Osteoblast (primary cell): Measurements from ENCODE around the gene PNMA1. TPM values are rescaled to one million over a fixed set of nuclear protein-coding genes. Genes with fewer than 3 reads are reported as not detected.

Experiments
- DNase-seq: peaks from one replicate; pipeline ENCODE4 v3.0.0; 2011; ENCODE audit warnings: low spot score, mixed read lengths; ENCODE audit not compliant: insufficient read length; ENCODE audit errors: missing footprints
- H2AFZ ChIP-seq: 2 replicates; pipeline ENCODE4 v1.6.0; 2011; ENCODE audit warnings: mild to moderate bottlenecking, low read length
- H3K27ac ChIP-seq: 2 replicates; pipeline ENCODE4 v1.5.1; 2011; ENCODE audit warnings: mild to moderate bottlenecking, low read depth, low read length, moderate library complexity
- H3K27me3 ChIP-seq: 2 replicates; pipeline ENCODE4 v1.6.0; 2012; ENCODE audit warnings: mild to moderate bottlenecking, control low read depth, inconsistent platforms, low read length, moderate library complexity; ENCODE audit not compliant: insufficient read depth
- H3K36me3 ChIP-seq: 2 replicates; pipeline ENCODE4 v1.5.1; 2011; ENCODE audit warnings: mild to moderate bottlenecking, low read length, control low read depth, moderate library complexity; ENCODE audit not compliant: insufficient read depth
- H3K4me1 ChIP-seq: 2 replicates; pipeline ENCODE4 v1.5.1; 2011; ENCODE audit warnings: mild to moderate bottlenecking, low read length, control low read depth, moderate library complexity; ENCODE audit not compliant: insufficient read depth
- H3K4me2 ChIP-seq: 2 replicates; pipeline ENCODE4 v1.6.0; 2011; ENCODE audit warnings: mild to moderate bottlenecking, low read length; ENCODE audit not compliant: insufficient read depth
- H3K4me3 ChIP-seq: fragments of 200-600 bp; sonication (generic); 3 replicates; pipeline ENCODE4 v1.5.1; 2012; ENCODE audit warnings: mild to moderate bottlenecking, low read length, inconsistent platforms; ENCODE audit not compliant: insufficient read depth
- H3K79me2 ChIP-seq: 2 replicates; pipeline ENCODE4 v1.6.0; 2012; ENCODE audit warnings: mild to moderate bottlenecking, low read length, control low read depth, inconsistent platforms; ENCODE audit not compliant: insufficient read depth
- H3K9me3 ChIP-seq: 2 replicates; pipeline ENCODE4 v1.5.1; 2011; ENCODE audit warnings: low read depth, low read length, control low read depth
- H4K20me1 ChIP-seq: 2 replicates; pipeline ENCODE4 v1.6.0; 2012; ENCODE audit warnings: mild to moderate bottlenecking, low read length, control low read depth; ENCODE audit not compliant: insufficient read depth
- CTCF ChIP-seq: IDR thresholded peaks from 2 replicates; pipeline ENCODE4 v1.5.1; 2011; ENCODE audit warnings: mild to moderate bottlenecking, low read depth, low read length, moderate library complexity; ENCODE audit errors: extremely low read depth
- total RNA-seq: library from RNA; depleted of rRNA; stranded (reverse); fragments of >200 nt; gene quantifications from 2 replicates; pipeline ENCODE4 v1.2.3, GENCODE V29; 2012

The PNMA1 gene
- total RNA-seq, 1 donor, result 40.2 TPM

- Histone ChIP-seq H3K4me3 (no peak overlapping the region), H3K27ac (no peak overlapping the region), H4K20me1 (peaks cover 92% of the 10 kb centered on the region), H3K9me3 (no peaks in the 10 kb centered on the region), H3K27me3 (no peaks in the 10 kb centered on the region), H3K36me3 (peaks cover 4% of the 10 kb centered on the region), H3K79me2 (peaks cover 100% of the 10 kb centered on the region), H3K4me2 (no peak overlapping the region), H3K4me1 (peaks cover 54% of the 10 kb centered on the region), H2AFZ (no peak overlapping the region)
- peak; percentile 55 for DNase-seq
- no peak for TF ChIP-seq CTCF
Observed at GRCh38 chr14:73749706-73750530, 35.7 kb upstream of the PNMA1 start.

GRCh38 chr14:73748858-73749357 is 34.7 kb upstream of the PNMA1 start:
- peak; percentile 26 for DNase-seq
- peaks cover 4% of the 10 kb centered on the region for H3K36me3 ChIP-seq
- no peaks in the 10 kb centered on the region for H3K27me3 ChIP-seq
- no peak overlapping the region for H3K4me3 ChIP-seq
- H3K9me3 ChIP-seq, result no peaks in the 10 kb centered on the region
- no peak overlapping the region for H2AFZ ChIP-seq
- no peak overlapping the region for H3K27ac ChIP-seq
- TF ChIP-seq CTCF, result no peak
- H3K4me1 ChIP-seq, result peaks cover 53% of the 10 kb centered on the region
- H3K79me2 ChIP-seq, result peaks cover 100% of the 10 kb centered on the region
- peaks cover 95% of the 10 kb centered on the region for H4K20me1 ChIP-seq
- no peak overlapping the region for H3K4me2 ChIP-seq

GRCh38 chr14:73747379-73748211 is 33.4 kb upstream of the PNMA1 start:
- no peak overlapping the region for H3K4me2 ChIP-seq
- TF ChIP-seq CTCF, result no peak
- no peak overlapping the region for H3K4me3 ChIP-seq
- H3K79me2 ChIP-seq, result peaks cover 100% of the 10 kb centered on the region
- H3K36me3 ChIP-seq, result peaks cover 4% of the 10 kb centered on the region
- DNase-seq, result peak; percentile 66
- H3K27ac ChIP-seq, result peak overlapping the region; percentile 1
- H3K9me3 ChIP-seq, result no peaks in the 10 kb centered on the region
- no peaks in the 10 kb centered on the region for H3K27me3 ChIP-seq
- H4K20me1 ChIP-seq, result peaks cover 94% of the 10 kb centered on the region
- H3K4me1 ChIP-seq, result peaks cover 52% of the 10 kb centered on the region
- H2AFZ ChIP-seq, result no peak overlapping the region
